K562 (cell line): ENCODE results near the gene TAS2R4. TPM values are rescaled to one million over a fixed set of nuclear protein-coding genes. Genes with fewer than 3 reads are reported as not detected.

Experiments
- DNMT1 ChIP-seq: fragments of 450-650 bp; IDR thresholded peaks from 2 replicates; pipeline ENCODE4 v1.6.1; 2016; ENCODE audit warnings: antibody characterized with exemption, mild to moderate bottlenecking
- FOXM1 ChIP-seq, 2 experiments: fragments of 450-650 bp in 1 of 2; sonication (generic) in 1 of 2; formaldehyde crosslinking in 1 of 2; IDR thresholded peaks; 2 replicates each; pipeline versions ENCODE4 v1.6.1 to v1.9.0; 2017 to 2022; ENCODE audit warnings: low read depth in 2 of 2, mild to moderate bottlenecking in 2 of 2, missing genetic modification reagents in 1 of 2, moderate library complexity in 1 of 2
- FOXP1 ChIP-seq: sonication (generic); formaldehyde crosslinking; IDR thresholded peaks from 2 replicates; pipeline ENCODE4 v1.8.0; 2022; ENCODE audit warnings: mild to moderate bottlenecking, missing genetic modification reagents
- NFE2 ChIP-seq: IDR thresholded peaks from 2 replicates; pipeline ENCODE4 v1.6.1; 2014; ENCODE audit warnings: antibody characterized with exemption, low read depth
- PML ChIP-seq: IDR thresholded peaks from 2 replicates; pipeline ENCODE4 v1.6.1; 2012; ENCODE audit warnings: low read length, inconsistent platforms
- RAD51 ChIP-seq: fragments of 450-650 bp; IDR thresholded peaks from 2 replicates; pipeline ENCODE4 v1.7.1; 2016; ENCODE audit warnings: low read depth, mild to moderate bottlenecking, borderline replicate concordance
- REST ChIP-seq, 2 experiments: fragments of 450-650 bp; formaldehyde crosslinking in 1 of 2; IDR thresholded peaks; 2 replicates each; pipeline versions ENCODE4 v1.4.0 to v1.6.1; 2014 to 2020; ENCODE audit warnings: mild to moderate bottlenecking in 2 of 2, borderline replicate concordance in 1 of 2, low read depth in 1 of 2
- RFX5 ChIP-seq: IDR thresholded peaks from 2 replicates; pipeline ENCODE4 v1.6.1; 2011; ENCODE audit warnings: low read depth, mild to moderate bottlenecking, improper control_type of control experiment, low read length
- SMARCA4 ChIP-seq: fragments of 450-650 bp; IDR thresholded peaks from 2 replicates; pipeline ENCODE4 v1.6.1; 2016
- ZNF133 ChIP-seq: fragments of 250-450 bp; sonication (Bioruptor Pico); IDR thresholded peaks from 2 replicates; pipeline ENCODE4 v1.4.0; 2020; ENCODE audit warnings: mild to moderate bottlenecking
- ZNF24 ChIP-seq: fragments of 450-650 bp; IDR thresholded peaks from 2 replicates; pipeline ENCODE4 v1.6.1; 2016
- ZNF707 ChIP-seq: fragments of 250-450 bp; sonication (Bioruptor Pico); conservative IDR thresholded peaks from 2 replicates; pipeline ENCODE4 v1.8.0; 2022; ENCODE audit warnings: inconsistent platforms, mild to moderate bottlenecking, moderate library complexity
- ZNF766 ChIP-seq: fragments of 200-800 bp; sonication (Bioruptor generic); conservative IDR thresholded peaks from 2 replicates; pipeline ENCODE4 v1.6.1; 2016; ENCODE audit warnings: missing genetic modification characterization, missing compliant biosample characterization
- ZZZ3 ChIP-seq: fragments of 450-650 bp; IDR thresholded peaks from 2 replicates; pipeline ENCODE4 v1.6.1; 2016; ENCODE audit warnings: antibody characterized with exemption, mild to moderate bottlenecking, moderate library complexity
- polyA plus RNA-seq, 8 experiments: library from polyadenylated mRNA; depleted of rRNA in 4 of 8; stranded (reverse) in 5 of 8; unstranded in 3 of 8; fragments of >200 nt; fragmentation: Nextera tagmentation in 2 of 8; fragmentation: Illumina TruSeq in 1 of 8; extraction: Ambion mirVana in 2 of 8; extraction: Trizol in 1 of 8; gene quantifications; 2 replicates each; pipeline versions ENCODE4 v1.2.1 to v1.2.3, GENCODE V29; 2011 to 2014; ENCODE audit warnings: inconsistent platforms in 1 of 8, missing spikeins in 1 of 8
- total RNA-seq, 7 experiments: library from RNA; depleted of rRNA in 6 of 7; stranded (reverse); fragments of >200 nt in 6 of 7; fragmentation: Illumina TruSeq in 2 of 7; extraction: Trizol in 2 of 7; gene quantifications; 2 replicates each; pipeline versions ENCODE4 v1.2.1 to v1.2.3, GENCODE V29; 2011 to 2021; ENCODE audit warnings: low replicate concordance in 1 of 7
- TF ChIP-seq, protein P1 (sequence below): fragments of 450-650 bp; formaldehyde crosslinking; IDR thresholded peaks from 2 replicates; pipeline ENCODE4 v1.4.0; 2020; ENCODE audit warnings: mild to moderate bottlenecking
- TF ChIP-seq, protein P2 (sequence below): fragments of 450-650 bp; IDR thresholded peaks from 2 replicates; pipeline ENCODE4 v1.6.1; 2014; ENCODE audit warnings: low read depth, mild to moderate bottlenecking, moderate library complexity, borderline replicate concordance

The TAS2R4 gene
- total and polyA plus RNA-seq, 9 of the 15 experiments (the other 6 are each of a cell fraction or from before 2014, with no cell fraction given): 0.04 to 2.1 (median 0.68) TPM

DNA sequence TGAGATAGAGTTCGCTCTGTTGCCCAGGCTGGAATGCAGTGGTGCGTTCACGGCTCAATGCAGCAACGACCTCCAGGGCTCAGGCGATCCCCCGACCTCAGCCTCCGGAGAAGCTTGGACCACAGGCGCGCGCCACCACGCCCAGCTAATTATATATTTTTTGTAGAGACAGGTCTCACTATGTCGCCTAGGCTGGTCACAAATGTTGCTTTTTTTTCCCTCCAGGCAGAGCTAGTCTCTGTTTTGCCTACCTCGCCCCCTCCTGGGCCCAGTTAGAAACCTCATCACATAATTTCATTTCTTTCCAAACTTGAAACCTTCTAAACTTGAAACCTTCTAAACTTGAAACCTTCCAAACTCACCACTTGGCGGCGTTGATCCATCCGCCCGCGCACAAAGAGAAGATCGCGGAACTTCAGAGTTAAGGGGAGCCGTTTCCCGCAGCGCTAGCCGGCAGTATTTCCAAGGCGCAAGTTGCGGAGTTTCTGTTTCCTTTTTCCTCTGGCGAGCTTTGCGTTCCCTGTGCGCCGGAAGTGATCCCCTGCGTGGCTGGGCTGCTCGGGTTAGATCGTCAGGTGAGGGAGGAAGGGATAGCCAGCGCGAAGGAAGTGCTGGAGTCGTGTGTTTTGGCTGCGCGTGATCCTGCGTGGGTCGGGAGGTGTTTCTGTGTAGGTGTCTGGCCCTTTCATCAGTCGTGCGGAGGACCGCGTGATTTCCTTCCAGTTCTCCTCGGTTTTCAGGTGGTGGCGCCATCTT lies 38.5 kb upstream of the TAS2R4 start, which contains the start of gene SSBP1 (continued):
- TF ChIP-seq ZNF766 (CRISPR knock-in tag) (peak; percentile 94), NFE2 (peak; percentile 43; the same call in 1 of the 2 replicates), SMARCA4 (peak; percentile 53), PML (peak; percentile 95), ZNF707 (CRISPR knock-in tag) (0 out of 2 replicates have a peak, but pooled peaks have one; percentile 27), ZNF24 (peak; percentile 83), REST (IDR thresholded peaks at IDR 0.05; ENCODE audit: borderline replicate concordance) (peak; percentile 47; the same call in 1 of the 2 replicates), REST (CRISPR knock-in tag; IDR thresholded peaks at IDR 0.05; ENCODE audit: low read depth) (peak; percentile 84), FOXM1 (IDR thresholded peaks at IDR 0.05; ENCODE audit: low read depth) (peak; percentile 87), FOXM1 (CRISPR knock-in tag; IDR thresholded peaks at IDR 0.05; ENCODE audit: low read depth) (no peak; the same call in 1 of the 2 replicates), RFX5 (no peak), RAD51 (peak; percentile 47; the same call in 1 of the 2 replicates), FOXP1 (CRISPR knock-in tag) (peak; percentile 91; the same call in 1 of the 2 replicates), ZNF133 (CRISPR knock-in tag) (0 out of 2 replicates have a peak, but pooled peaks have one; percentile 35), DNMT1 (peak; percentile 88; the same call in 1 of the 2 replicates), ZZZ3 (peak; percentile 82)
- TF ChIP-seq, protein P1, sequence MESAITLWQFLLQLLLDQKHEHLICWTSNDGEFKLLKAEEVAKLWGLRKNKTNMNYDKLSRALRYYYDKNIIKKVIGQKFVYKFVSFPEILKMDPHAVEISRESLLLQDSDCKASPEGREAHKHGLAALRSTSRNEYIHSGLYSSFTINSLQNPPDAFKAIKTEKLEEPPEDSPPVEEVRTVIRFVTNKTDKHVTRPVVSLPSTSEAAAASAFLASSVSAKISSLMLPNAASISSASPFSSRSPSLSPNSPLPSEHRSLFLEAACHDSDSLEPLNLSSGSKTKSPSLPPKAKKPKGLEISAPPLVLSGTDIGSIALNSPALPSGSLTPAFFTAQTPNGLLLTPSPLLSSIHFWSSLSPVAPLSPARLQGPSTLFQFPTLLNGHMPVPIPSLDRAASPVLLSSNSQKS (CRISPR knock-in tag): 0 out of 2 replicates have a peak, but pooled peaks have one; percentile 61
- TF ChIP-seq, protein P2, sequence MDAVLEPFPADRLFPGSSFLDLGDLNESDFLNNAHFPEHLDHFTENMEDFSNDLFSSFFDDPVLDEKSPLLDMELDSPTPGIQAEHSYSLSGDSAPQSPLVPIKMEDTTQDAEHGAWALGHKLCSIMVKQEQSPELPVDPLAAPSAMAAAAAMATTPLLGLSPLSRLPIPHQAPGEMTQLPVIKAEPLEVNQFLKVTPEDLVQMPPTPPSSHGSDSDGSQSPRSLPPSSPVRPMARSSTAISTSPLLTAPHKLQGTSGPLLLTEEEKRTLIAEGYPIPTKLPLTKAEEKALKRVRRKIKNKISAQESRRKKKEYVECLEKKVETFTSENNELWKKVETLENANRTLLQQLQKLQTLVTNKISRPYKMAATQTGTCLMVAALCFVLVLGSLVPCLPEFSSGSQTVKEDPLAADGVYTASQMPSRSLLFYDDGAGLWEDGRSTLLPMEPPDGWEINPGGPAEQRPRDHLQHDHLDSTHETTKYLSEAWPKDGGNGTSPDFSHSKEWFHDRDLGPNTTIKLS: peak; percentile 95
